HL-60/S4 treated with phorbol 12-myristate 13-acetate at 8.2 ng/mL for 4 days and 3 days (cell line): ENCODE results near the gene DDX39A.

ENCODE experiments used
- in situ Hi-C: fragments of 300-500 bp; cut with MboI; formaldehyde crosslinking; loops from 2 replicates; pipeline ENCODE4 v1.15.0; 2022; ENCODE audit warnings: low sequenced_read_pairs

DDX39A gene

DNA sequence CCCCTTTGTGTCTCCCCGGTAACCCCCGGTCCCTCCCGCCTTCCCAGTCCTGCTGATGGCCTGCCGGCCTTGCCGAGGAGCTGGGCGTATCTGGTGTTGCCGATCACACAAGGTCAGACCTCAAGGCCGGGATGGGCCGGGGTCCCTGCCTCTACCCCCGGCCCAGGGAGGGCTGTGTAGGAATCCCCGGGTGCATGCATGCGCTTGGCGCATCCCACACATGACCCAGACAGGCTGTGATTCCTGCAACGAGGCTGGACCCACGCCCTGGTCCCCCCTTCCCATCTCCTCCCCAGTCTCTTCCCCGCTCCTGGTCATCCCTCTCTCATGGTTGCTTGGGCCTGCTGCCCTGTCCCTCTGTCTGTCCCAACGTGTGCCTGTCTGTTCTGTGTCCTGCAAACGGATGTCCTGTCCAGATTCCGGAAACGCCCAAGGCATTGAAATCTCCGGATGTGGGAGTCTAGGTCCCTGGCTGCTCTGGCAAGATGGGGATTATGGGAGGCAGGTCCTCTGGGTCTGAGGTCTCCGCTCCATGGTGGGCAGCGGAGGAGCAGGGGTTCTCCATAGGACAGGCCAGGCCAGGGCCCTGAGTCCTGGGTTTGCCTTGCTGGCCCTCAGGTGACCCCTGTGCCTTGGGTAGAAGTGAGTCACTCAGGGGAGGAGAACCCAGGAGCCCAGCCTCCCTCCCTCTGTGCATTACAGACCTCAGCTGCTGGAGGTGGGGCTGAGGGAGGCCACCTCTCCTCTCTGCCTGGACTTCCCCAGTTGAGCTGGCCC lies 15.6 kb upstream of the DDX39A start:
- in situ Hi-C loops = no loop called here

DNA sequence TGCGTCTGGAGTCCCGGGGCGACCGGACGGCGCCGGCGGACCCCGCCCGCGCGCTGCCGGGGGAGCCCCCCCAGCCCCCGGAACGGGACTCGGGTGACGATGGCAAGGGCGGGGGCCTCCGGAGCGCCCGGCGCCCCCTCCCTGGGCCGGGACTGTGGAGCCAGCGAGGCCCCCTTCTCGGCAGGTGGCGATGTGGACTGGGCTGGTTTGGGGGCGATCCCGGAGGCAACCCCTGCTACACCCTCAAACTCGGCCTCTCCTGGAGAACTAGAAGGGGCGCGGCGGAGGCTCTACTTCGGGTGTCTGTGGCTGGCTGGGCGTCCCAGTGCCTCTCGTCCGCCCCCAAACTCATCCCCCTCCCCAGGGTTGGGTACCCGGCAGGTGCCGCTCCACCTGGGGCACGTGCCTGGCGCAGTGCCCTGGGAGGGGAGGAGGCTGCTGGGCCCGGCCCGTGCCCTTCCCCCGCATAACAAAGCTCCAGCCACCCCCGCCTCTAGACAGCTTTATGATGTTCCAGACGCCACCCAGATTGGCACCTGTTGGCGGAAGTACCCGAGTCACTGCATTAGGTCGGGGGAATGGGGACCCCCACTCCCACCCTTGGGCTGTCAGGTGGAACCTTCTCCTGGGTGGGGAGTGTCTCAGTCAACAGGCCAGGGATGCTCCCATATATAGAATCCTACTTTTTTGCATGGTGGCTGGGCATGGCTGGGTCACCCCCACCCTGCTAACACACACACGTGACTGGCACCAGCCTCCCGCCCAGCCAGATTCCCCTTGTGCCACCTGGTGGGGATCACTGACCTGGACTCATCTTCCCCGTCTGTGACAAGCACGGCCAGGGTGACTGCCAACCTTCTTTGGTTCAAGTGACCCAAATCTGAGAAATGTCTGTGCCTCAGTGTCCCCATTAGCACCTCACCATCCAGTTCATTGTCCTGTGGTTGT lies 14.7 kb upstream of the DDX39A start:
- in situ Hi-C loops = no loop called here

DNA sequence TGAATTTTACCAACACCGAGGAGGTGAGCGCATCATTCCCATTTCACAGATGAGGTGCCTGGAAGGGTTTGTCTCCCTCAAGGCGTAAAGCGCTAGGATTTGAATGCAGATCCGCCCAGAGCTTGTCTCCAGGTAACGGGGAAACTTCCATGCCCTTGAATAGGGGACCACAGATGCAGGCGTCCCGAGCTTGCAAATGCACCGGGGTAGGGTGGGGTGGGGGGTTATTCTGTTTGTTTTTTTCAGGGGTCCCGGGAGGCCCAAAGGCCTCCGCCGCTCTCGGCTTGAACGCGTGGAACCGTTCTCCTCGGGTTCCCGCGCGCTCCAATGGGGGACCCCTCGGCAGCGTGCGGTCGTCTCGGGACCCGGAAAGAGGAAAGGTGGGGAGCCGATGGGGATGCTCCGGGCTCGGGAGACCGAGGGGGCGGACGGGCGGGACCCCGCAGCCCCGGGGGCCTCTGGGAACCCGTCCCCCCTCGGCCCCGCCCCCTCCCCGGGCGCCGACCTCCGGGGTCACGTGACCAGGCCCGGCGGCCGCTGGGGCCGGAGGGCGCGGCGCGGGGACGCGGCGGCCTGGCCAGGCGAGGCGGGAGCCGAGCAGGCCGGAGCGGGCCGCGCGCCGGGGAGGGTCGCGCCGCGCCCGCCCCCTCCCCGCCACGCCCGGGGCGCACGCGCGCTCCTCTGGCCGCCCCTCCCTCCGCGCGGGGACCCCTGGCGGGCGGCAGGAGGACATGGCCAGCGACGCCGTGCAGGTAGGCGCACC lies 13.8 kb upstream of the DDX39A start, which contains the start of gene PKN1:
TSS of gene PKN1 (plus strand) at position 516 of the 763 bp plus-strand sequence. CDS start at position 732, 216 bp downstream.
- in situ Hi-C loops = no loop called here

DNA sequence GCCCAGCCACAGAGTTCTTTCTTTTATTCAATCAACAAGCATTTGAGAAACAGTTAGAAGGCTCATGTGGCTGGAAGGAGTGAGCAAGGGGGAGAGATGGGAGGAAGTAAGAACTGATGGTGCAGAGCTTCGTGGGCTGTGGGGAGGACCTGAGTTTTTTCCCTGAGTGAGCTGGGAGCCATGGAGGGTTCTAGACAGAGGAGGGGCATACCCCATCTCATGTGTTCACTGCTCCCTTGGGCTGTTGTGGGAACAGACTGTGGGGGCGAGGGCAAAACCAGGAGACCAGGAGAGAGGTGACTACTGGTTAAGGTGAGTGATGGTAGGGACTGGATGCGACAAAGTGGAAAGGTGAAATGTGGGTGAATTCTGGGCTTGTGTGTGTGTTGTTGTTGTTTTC lies 11.6 kb upstream of the DDX39A start:
- in situ Hi-C loops = no loop called here

DNA sequence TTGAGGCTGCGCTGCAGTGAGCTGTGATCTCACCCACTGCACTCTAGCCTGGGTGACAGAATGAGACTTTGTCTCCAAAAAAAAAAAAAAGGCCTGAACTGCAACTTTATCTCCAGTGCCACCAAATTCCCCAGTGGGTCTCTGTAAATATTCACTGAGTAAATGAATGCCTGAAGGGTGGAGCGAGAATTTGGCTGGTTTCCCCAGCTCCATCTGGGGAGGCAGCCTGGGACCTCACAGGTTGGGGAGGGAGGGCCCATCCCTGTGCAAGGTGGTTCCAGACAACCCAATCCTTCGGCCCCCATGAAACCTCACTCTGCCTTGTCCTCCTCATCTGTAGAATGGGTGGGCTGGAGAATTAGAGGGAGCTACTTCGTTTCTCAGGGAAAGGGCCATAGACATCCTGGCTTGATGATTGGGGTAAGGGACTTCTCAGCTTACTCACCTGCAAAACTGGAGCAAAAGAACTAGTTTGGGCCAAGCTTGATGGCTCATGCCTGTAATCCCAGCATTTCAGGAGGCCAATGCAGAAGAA lies 9.8 kb upstream of the DDX39A start:
- in situ Hi-C loops = no loop called here

DNA sequence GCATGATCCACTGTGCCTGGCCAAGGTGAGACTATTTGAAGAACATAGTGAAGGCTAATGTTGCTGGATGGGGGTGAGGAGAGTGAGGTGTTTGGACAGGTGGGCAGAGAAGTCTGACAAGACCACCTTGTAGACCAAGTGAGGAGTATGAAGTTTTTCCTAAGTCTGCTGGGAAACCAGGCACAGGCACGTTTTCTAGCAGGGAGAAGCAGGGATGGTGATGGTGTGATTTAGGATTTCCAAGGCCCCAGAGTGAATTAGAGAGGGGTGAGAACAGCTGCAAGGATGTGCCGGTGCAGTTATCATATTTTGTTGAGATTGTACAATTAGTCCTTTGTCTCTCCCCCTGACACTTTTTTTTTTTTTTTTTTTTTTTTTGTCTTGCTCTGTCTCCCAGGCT lies 8.3 kb upstream of the DDX39A start:
- in situ Hi-C loops = no loop called here

DNA sequence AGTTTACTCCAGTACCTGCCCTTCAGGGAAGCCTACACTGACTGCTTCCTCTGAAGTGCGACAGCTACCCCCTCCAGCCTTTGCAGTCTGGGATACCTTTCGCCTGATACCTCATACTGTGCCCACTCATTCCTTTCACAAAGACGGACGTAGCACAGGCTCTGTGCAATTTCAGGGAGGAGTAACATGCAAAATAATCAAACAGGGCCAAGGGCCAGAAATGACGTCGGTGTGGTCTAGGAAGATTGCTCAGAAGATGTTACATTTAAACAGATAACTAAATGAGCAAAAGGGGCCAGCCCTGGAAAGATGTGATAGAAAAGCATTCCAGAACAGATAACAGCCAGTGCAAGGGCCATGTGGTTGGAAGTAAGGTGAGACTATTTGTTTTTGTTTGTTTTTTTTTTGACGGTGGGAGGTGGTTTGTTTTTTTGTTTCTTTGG lies 6.6 kb upstream of the DDX39A start:
- in situ Hi-C loops = no loop called here

DNA sequence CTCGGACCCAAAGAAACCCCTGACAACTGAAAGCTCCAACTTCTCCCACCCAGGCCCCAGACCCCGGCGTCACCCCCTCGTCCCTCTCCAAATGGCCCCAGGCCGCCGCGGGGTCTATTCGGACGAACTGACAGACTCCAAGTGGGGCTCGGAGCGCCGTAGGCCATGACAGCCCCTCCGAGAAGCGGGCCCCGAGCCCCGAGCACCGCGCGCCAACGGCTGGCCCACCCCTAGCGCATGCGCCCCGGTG lies 360 bp downstream of the DDX39A start:
- in situ Hi-C loops = no loop called here

DNA sequence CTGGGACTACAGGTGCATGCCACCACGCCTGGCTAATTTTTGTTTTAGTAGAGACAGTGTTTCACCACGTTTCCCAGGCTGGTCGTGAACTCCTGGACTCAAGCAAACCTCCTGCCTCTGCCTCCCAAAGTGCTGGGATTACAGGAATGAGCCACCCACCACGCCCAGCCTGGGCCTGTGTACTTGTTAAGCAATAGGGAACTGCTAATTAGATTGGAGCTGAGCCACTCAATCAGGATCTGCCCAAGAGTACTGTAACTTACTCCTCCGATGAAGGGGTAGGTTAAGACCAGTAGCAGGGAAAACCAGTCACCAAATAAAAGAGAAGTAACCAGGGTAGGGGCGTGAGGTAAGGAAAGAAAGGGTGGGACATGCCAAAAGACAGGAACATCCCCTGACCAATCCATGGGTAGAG lies 2.3 kb downstream of the DDX39A start:
- in situ Hi-C loops = no loop called here

DNA sequence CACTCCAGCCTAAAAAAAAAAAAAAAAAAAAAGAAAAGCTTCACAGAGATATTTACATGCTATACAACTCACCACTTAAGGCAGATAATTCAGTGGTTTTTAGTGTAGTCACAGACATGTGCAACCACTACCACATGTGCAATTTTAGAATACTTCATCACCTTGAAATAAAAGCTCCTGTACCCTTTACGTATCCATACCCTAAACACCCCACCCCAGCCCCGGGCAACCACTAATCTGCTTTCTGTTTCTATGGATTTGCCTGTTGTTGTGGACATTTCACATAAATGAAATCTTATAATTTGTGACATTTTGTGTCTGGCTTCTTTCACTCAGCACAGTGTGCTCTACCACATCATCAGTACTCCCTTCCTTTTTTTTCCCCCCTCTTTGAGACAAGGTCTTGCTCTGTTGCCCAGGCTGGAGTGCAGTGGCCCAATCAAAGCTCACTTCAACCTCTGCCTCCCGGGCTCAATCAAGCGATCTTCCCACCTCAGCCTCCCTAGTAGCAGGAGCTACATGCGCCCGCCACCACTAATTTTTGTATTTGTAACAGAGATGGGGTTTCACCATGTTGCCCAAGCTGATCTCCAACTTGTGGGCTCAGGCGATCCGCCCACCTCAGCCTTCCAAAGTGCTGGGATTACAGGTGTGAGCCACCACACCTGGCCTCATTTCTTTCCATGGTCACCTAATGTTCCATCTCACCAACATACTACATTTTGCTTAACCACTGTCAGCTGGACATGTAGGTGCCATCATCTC lies 4.0 kb downstream of the DDX39A start:
- in situ Hi-C loops = no loop called here

DNA sequence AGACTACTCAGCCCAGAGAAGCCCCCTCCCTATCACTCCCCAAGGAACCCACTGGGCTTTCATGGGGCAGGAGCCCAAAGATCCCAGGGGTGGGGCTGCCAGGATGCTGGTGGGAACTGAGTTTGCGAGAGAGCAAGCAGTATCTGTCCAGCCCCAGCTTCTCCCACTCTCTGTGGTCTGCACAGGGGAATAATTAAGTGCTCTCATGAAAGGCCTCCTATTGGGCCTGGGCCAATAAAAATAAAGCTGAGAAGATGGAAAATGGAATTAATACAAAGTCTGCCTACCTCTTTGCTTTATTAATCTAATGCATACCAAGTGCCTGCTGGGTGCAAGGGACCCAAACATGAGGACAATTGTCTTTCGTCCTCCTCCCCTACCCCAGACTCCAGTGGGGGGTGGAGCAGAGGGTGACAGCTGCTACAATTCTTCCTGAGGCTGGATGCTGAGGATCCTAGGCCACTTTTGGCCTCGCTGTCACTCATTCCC lies 5.4 kb downstream of the DDX39A start:
- in situ Hi-C loops = no loop called here

DNA sequence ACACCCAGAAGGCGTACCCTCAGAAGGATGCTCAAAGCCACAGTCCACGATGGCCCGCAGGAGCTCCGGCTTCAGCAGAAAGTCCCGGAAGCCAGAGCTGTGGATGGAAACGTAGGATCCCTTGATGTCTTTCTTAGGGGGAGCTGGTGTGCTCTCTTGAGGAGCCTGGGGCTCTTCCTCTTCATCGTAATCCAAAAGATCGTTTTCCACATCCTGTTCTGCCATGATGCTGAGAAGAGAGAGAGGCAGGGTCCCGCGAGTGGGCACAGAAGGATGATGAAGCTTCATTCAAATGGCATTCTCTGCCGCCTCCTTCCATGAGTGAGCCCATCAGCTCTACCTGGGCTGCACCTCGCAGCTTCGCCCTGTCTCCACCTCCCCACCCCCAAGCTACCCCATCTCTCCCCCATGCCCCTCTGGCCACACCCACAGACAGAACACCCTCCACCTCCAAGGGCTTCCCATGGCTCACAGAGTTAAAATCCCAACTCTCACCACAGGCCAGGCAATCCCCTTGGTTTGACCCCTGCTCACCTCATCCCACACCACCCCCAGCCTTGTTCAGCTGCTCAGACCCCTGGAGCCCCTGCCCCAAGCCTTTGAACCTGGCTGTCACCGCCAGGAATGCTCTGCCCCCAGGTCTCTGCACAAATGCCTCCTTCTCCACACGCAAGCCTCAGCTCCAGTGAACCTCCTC lies 6.0 kb downstream of the DDX39A start:
- in situ Hi-C loops = no loop called here

DNA sequence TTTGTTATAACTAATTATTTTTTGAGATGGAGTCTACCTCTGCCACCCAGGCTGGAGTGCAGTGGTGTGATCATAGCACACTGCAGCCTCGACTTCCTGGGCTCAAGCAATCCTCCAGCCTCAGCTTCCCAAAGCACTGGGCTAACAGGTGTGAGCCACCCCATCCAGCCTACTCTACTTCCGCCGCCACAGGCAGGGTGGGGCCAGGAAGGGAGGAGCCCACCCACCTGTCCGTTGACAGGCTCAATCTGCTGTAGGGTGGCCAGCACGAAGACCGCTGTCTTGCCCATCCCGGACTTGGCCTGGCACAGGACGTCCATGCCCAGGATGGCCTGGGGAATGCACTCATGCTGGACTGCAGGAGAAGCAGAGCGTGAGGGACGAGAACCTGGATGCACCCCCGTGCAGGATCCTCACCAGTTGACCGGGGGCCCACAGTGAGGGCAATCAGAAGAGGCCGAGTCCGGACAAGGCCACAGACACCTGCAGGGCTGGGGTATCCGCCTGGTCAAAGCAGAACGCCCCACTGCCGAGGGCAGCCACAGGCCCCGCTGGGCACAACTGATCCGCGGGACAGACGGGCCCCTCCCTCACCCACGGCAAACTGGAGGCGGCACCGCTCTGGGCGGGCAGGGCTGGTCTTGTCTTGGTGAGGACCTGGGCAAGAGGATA lies 6.7 kb downstream of the DDX39A start:
- in situ Hi-C loops = no loop called here

DNA sequence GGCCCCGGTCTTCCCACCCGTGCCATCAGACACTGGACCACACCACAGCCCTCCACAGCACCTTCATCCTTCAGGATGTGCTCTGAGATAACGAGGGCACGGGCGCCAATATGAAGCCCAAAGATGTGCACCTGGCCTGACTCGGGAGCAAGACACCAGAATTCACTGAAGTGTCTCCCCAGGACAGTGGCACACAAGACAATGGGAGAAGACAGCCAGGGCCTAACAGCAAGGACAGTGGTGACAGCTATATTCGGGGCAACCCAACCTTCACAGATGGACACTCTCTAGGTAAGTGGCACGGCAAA lies 7.2 kb downstream of the DDX39A start:
- in situ Hi-C loops = no loop called here

DNA sequence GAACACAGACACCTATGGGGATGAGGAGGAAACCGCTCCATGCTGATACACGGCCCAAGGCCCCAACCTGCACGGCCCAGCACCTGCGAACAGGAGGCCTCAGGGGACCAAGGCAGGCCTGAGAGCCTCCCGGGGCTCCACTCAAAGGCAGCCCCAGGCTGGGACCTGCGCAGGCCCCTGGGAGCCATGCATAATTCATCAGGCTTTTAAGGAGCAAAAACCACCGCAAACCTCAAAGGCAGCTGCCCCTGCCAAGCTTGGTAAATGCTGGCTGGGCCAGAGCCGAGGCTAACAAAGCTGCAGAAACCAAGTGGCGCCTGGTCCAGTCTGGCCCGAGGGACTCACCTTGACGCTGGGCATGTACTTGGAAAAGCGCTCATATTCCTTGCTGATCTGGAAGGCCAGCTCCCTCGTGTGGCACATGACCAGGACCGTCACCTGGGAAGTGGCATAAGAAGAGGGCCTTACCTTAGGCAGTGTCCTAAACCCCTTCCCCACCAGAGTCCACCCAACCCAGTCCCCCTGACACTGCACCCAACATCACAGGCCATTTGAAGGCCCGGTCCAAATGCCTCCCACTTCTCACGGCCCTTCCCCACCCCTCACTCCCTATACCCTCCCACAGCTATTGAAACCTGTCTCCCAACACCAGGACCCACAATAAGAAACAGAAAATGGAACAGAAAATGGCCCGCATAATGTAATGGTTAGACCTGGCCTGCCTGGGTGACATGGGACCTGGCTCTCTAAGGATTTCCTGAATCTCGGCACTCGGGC lies 7.8 kb downstream of the DDX39A start:
- in situ Hi-C loops = no loop called here

DNA sequence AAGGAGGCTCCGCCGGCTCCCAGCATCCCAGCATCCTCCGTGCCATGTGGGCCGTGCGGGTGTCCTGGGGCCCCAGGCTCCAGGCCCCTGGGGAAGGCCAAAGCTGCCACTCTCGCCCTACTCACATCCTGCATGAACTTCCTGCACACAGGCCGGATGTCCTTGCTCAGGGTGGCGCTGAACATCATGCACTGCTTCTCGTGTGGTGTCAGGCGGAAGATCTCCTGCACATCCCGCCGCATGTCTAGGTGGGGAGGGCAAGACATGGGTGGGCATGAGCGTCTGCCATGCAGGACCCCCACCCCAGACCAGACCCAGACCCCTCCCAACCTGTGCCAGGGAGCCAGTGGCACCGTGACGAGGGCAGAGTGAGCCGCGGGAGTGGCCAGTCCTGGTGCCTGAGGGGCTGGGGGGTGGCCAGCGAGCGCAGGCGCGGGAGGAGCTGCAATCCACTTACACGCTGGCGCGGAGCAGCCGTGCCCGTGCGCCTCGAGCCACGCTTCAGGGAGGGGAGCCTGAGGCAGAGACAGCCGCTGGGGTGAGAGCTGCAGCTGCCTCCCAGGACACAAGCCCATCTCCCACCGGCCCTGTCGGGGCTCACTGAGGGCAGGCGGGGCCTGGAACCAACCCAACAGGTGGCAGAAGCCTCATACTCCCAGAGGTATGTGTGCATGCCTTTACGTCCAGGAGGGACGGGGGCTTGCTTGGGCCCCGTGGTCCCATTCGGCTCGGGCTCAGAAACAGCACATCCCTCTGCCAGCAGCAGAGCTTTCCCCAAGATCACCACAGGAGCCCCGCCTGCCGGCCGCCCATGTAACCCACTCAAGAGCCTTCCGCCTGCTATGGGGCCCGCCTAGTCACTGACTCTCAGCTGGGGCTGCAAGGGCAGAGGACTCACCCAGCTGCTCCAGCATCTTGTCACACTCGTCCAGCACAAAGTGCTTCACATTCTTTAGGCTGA lies 8.8 kb downstream of the DDX39A start:
- in situ Hi-C loops = no loop called here
